Measurements from ENCODE around the gene KIAA0408.

- TF ChIP-seq CTCF (IDR thresholded peaks at IDR 0.05) (no peak), POLR2A (IDR thresholded peaks at IDR 0.05) (no peak)
Observed at GRCh38 chr6:127415096-127415495, 44.1 kb downstream of the KIAA0408 start.
